Stimulated activated CD8-positive, alpha-beta memory T cell treated with anti-CD3 and anti-CD28 coated beads, Interleukin-7, amount 100 ng/mL, for 48 hours (primary cell): ENCODE data around the gene OR2T12.
"Not testable (repeated sequence)": the region's sequence is repeated elsewhere in the genome, so short reads cannot be mapped to it uniquely, and the experiment has no call there.

Source experiments
- DNase-seq, 2 donors: peaks; one replicate each; pipeline ENCODE4 v3.0.0-alpha.2; 2020; ENCODE audit warnings: low read depth in 1 of 2; ENCODE audit errors: extremely low read depth in 1 of 2

Gene OR2T12, protein sequence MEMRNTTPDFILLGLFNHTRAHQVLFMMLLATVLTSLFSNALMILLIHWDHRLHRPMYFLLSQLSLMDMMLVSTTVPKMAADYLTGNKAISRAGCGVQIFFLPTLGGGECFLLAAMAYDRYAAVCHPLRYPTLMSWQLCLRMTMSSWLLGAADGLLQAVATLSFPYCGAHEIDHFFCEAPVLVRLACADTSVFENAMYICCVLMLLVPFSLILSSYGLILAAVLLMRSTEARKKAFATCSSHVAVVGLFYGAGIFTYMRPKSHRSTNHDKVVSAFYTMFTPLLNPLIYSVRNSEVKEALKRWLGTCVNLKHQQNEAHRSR

DNA sequence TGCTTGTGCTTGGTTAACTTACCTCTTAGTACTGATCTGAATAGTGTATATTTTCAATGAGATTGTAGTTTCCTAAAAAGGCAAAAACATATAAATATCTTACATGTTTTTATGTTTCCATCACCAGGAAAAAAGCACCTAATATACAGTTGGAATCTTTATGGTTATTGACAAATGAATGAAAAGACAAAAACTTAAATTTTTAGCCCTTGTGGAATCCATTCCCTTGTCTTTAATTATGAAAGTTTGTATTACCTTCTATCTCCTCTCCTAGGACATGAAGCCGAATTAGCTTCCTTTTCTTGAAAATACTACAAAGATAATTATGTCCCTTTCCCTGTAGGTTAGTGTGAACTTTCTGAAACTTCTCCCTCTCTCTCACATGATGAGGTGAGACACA lies at the start of gene OR2T12:
Gene OR2T12 (minus strand): TSS at position 101 of the 400 bp plus-strand sequence. CDS start 7,846 bp downstream, outside the sequence.
- DNase-seq, result no peak

GRCh38 chr1:248348475-248348874 lies 45.3 kb upstream of the OR2T12 start, which contains the start of gene OR14C36:
TSS of gene OR14C36 (plus strand) at chr1:248348775. CDS start at chr1:248348775, 0 bp downstream.
- no peak for DNase-seq

DNA sequence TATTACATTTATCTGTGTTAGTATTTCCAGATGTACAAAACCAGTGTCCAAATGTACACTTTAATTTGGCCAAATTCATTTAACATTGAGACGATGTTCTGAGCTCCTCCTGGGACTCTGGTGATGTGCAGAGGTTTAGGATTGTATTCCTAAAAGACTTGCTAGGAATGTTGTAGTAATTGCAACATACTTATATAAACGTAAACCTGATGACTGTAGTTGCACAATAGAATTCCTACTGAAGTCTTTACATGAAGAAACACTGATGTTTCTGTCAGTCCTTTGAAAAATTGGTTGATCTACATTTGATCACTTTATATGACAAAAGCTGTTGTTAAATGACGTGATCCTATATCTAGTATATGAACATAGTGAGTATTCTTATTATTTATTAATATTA lies 40.2 kb upstream of the OR2T12 start:
- DNase-seq, result no peak

GRCh38 chr1:248324468-248324867 lies 21.2 kb upstream of the OR2T12 start, which contains the start of gene OR2M7:
TSS of gene OR2M7 (minus strand) at chr1:248324568. CDS start at chr1:248324568, 0 bp downstream.
- DNase-seq, result no peak

DNA sequence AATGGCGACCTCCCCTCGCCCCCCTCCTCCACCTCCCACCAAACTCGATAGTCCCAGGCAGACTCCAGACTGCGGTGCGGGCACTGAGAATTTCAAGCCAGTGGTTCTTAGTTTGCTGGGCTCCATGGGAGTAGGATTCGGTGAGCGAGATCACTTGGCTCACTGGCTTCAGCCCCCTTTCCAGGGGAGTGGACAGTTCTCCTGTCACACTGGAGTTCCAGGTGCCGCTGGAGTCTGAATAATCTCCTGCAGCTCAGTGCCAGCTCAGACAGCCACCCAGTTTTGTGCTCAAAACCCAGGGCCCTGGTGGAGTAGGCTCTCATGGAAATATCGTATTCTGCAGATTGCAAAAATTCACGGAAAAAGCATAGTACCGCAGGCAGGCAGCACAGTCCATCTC lies 13.6 kb upstream of the OR2T12 start:
- DNase-seq, result no peak

GRCh38 chr1:248306740-248307139 lies 3.5 kb upstream of the OR2T12 start:
- not testable (repeated sequence) for DNase-seq

- DNase-seq, result no peak
Observed at GRCh38 chr1:248306103-248306502, 2.9 kb upstream of the OR2T12 start.

DNA sequence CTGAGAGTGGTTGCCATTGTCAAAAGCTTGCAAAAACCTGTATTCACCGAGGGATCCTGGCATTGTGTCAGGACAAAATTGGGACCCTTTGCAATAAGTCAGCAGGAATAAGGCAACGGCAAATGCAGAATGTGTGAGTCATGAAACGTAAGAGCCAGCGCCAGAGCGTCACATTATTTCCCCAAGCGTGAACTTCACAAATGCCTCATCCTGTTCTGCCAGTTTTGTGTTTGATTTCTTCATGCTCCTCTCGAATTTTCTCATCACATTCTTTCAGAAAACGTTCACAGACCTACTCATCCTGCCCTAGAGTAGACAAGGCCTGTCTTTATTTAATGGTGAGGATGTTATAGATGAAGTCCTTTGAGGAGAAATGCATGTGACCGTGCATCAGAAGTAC lies 2.4 kb upstream of the OR2T12 start:
- not testable (repeated sequence) for DNase-seq

- no peak for DNase-seq
Observed at GRCh38 chr1:248288391-248288790, 14.8 kb downstream of the OR2T12 start.

DNA sequence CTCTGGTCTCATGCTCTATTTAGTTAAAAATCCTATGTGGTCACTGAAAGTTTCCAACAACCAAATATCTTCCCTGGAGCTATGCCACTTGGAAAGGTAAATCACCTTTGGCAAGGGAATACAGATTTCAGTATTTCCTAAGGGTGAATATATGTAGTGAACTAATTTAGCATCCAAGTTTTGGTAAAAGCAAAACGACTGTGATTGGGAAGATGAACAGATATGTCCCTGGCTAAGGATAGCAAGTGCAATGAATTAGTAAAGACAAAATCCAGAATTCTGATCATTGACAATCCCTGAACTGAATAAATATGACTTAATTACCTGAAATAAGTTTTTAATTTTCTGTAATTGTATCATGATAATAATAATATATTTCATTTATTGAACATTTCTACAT lies 25.3 kb downstream of the OR2T12 start, which contains the start of gene OR2T33:
Gene OR2T33 (minus strand): TSS at position 101 of the 400 bp plus-strand sequence. CDS start 4,162 bp downstream, outside the sequence.
- DNase-seq, result no peak

GRCh38 chr1:248273225-248273624 lies 30.0 kb downstream of the OR2T12 start:
- DNase-seq, result not testable (repeated sequence)

GRCh38 chr1:248268178-248268577 lies 35.0 kb downstream of the OR2T12 start:
- DNase-seq, result no peak

DNA sequence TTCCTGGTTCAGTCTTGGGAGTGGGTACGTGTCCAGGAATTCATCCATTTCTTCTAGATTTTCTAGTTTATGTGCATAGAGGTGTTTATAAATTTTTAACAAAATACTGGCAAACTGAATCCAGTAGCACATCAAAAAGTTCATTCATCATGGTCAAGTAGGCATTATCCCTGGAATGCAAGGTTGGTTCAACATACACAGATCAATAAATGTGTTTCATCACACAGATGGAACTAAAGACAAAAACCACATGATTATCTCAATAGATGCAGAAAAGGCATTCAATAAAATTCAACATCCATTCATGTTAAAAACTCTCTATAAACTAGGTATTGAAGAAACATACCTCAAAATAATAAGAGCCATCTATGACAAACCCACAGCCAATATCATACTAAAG lies 43.9 kb downstream of the OR2T12 start:
- DNase-seq, result not testable (repeated sequence)

DNA sequence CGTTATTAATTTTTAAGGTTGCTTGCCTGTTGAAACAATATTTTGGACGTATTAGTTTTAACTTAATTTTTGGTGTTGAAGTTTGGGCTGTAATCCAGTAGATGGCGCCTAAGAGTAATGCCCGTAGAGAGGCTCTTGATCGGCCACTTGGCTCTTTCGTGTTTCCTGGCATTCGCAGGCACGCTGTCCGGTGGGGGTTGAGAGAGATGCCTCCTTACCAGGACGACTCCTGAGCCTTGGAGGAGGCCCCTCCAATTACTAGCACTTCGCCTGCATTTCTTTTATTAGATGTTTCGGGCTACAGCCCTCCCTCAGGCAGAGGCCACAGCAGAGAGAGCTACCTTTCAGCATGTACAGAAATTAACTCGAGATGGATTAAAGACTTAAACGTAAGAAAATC lies 60.0 kb downstream of the OR2T12 start:
- no peak for DNase-seq
